ENCODE results near the gene IL25. TPM values are rescaled to one million over a fixed set of nuclear protein-coding genes. Genes with fewer than 3 reads are reported as not detected.
"Not testable (repeated sequence)": the region's sequence is repeated elsewhere in the genome, so short reads cannot be mapped to it uniquely, and the experiment has no call there.

Gene IL25
- not detected for total RNA-seq
- polyA plus RNA-seq, result not detected

DNA sequence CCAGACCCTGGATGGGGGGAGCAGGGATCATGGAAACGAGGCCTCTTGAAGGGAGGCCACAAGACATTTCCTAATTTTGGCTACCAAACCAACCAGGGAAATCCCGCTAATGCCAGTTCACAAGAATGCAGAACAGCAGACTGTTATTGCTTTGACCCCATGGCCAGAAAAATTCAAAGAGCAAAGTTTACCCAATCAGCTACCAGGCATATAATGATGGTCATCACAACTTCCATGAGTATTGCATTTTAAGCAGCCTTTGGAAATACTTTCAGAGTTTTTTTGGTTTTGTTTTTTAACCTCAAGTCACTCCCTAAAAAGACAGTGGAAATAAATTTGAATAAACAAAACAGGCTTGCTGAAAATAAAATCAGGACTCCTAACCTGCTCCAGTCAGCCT, at the start of gene IL25:
IL25 (plus strand) TSS at position 301 of the 400 bp plus-strand sequence.
- Histone ChIP-seq H3K4me3 (no peak within 1 kb of the TSS), H3K27ac (no peak within 1 kb of the TSS), H3K36me3 (no peaks in the 10 kb centered on the region), H3K27me3 (no peaks in the 10 kb centered on the region), H3K4me1 (no peaks in the 10 kb centered on the region), H3K9me3 (no peaks in the 10 kb centered on the region)
- ATAC-seq (no peak), FAIRE-seq (no peak), DNase-seq (no peak)
- 63 to 70% methylated on average over 2 of the region's 2 CpGs for WGBS, 2 donors
- intact Hi-C loops (cut with DNase I), result loop anchor here in 1 of 3 donors (5.0 kb wide), 1 partner anchor 35 kb away; no protein-coding TSS in a partner anchor
- TF ChIP-seq, protein P1, sequence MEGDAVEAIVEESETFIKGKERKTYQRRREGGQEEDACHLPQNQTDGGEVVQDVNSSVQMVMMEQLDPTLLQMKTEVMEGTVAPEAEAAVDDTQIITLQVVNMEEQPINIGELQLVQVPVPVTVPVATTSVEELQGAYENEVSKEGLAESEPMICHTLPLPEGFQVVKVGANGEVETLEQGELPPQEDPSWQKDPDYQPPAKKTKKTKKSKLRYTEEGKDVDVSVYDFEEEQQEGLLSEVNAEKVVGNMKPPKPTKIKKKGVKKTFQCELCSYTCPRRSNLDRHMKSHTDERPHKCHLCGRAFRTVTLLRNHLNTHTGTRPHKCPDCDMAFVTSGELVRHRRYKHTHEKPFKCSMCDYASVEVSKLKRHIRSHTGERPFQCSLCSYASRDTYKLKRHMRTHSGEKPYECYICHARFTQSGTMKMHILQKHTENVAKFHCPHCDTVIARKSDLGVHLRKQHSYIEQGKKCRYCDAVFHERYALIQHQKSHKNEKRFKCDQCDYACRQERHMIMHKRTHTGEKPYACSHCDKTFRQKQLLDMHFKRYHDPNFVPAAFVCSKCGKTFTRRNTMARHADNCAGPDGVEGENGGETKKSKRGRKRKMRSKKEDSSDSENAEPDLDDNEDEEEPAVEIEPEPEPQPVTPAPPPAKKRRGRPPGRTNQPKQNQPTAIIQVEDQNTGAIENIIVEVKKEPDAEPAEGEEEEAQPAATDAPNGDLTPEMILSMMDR (IDR thresholded peaks at IDR 0.05), result no peak

DNA sequence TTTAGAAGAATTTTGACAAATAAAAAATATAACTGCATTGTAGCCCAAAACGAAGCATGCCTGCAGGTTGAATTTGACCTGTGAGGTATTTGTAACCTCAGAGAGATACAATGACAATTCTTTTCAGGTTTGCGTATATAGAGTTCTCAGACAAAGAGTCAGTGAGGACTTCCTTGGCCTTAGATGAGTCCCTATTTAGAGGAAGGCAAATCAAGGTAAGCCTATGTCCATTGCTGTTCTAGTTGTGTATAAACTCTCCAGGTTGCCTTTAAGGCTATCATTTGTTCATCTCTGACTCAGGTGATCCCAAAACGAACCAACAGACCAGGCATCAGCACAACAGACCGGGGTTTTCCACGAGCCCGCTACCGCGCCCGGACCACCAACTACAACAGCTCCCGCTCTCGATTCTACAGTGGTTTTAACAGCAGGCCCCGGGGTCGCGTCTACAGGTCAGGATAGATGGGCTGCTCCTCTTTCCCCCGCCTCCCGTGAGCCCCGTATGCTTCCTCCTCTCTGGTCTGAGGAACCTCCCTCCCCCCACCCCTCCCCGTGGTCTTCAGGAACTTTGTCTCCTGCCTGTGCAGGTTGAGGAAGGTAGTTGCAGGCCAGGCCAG, 48.7 kb upstream of the IL25 start:
- Histone ChIP-seq H3K9me3 (no peaks in the 10 kb centered on the region), H3K4me1 (peaks cover 4 to 20% (median 9%) of the 10 kb centered on the region in 3 donors), H3K27me3 (no peaks in the 10 kb centered on the region), H3K27ac (no peak overlapping the region), H3K36me3 (peaks cover 0 to 26% (median 13%) of the 10 kb centered on the region in 3 donors), H3K4me3 (no peak overlapping the region)
- DNase-seq, result peak in 1 of 6 donors; percentile 30
- TF ChIP-seq, protein P1 (IDR thresholded peaks at IDR 0.05), result no peak
- ATAC-seq, result no peak
- FAIRE-seq, result no peak
- intact Hi-C loops (cut with DNase I), result no loop called here
- 82 to 85% methylated on average over 18 of the region's 18 CpGs for WGBS, 2 donors

DNA sequence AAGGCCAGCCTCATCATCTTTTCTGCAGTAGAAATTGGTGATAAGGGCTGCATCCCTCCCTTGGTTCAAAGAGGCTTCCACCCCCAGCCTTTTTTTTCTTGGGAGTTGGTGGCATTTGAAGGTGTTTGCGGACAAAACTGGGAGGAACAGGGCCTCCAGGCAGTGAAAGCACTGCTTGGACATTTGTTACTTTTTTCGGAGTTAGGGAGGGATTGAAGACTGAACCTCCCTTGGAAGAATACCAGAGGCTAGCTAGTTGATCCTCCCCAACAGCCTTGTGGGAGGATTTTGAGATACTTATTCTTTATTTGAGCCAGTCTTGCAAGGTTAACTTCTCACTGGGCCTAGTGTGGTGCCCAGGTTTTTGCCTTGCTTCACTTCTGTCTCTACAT, 48.2 kb upstream of the IL25 start:
- H3K36me3 ChIP-seq, result peaks cover 0 to 26% (median 13%) of the 10 kb centered on the region in 3 donors
- intact Hi-C loops (cut with DNase I), result no loop called here
- H3K4me1 ChIP-seq, result peaks cover 4 to 20% (median 9%) of the 10 kb centered on the region in 3 donors
- FAIRE-seq (no peak), DNase-seq (no peak), ATAC-seq (no peak)
- H3K4me3 ChIP-seq, result no peak overlapping the region
- 88 to 91% methylated on average over 2 of the region's 2 CpGs for WGBS, 2 donors
- no peaks in the 10 kb centered on the region for H3K27me3 ChIP-seq
- TF ChIP-seq, protein P1 (IDR thresholded peaks at IDR 0.05), result no peak
- H3K27ac ChIP-seq, result no peak overlapping the region
- H3K9me3 ChIP-seq, result no peaks in the 10 kb centered on the region

DNA sequence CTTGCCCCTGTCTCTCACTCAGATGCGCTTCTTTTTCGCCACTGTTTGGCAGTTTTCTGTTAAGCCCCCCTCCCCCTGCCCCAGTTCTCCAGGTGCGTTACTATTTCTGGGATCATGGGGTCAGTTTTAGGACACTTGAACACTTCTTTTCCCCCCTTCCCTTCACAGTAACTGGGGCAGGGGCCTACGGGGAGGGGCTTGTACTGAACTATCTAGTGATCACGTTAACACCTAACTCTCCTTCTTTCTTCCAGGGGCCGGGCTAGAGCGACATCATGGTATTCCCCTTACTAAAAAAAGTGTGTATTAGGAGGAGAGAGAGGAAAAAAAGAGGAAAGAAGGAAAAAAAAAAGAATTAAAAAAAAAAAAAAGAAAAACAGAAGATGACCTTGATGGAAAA, 47.6 kb upstream of the IL25 start:
- 83 to 86% methylated on average over 7 of the region's 7 CpGs for WGBS, 2 donors
- no peaks in the 10 kb centered on the region for H3K9me3 ChIP-seq
- H3K27ac ChIP-seq, result no peak overlapping the region
- TF ChIP-seq, protein P1 (IDR thresholded peaks at IDR 0.05), result no peak
- H3K4me3 ChIP-seq, result no peak overlapping the region
- ATAC-seq (no peak), DNase-seq (no peak), FAIRE-seq (no peak)
- H3K27me3 ChIP-seq, result no peaks in the 10 kb centered on the region
- intact Hi-C loops (cut with DNase I), result loop anchor here in 1 of 3 donors (5.0 kb wide), 2 partner anchors 52 to 142 kb away; partner anchors contain the start of genes CMTM5 and NGDN
- peaks cover 0 to 26% (median 13%) of the 10 kb centered on the region in 3 donors for H3K36me3 ChIP-seq
- peaks cover 4 to 20% (median 9%) of the 10 kb centered on the region in 3 donors for H3K4me1 ChIP-seq

DNA sequence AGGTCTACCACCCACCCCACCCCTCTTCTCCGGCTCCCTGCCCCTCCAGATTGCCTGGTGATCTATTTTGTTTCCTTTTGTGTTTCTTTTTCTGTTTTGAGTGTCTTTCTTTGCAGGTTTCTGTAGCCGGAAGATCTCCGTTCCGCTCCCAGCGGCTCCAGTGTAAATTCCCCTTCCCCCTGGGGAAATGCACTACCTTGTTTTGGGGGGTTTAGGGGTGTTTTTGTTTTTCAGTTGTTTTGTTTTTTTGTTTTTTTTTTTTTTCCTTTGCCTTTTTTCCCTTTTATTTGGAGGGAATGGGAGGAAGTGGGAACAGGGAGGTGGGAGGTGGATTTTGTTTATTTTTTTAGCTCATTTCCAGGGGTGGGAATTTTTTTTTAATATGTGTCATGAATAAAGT, 46.9 kb upstream of the IL25 start:
- H3K4me3 ChIP-seq, DNase-seq, H3K9me3 ChIP-seq, ATAC-seq, H3K27ac ChIP-seq, FAIRE-seq, H3K27me3 ChIP-seq: not testable (repeated sequence)
- H3K36me3 ChIP-seq, result peaks cover 0 to 26% (median 13%) of the 10 kb centered on the region in 3 donors
- WGBS, 2 donors, result 96 to 100% methylated on average over 5 of the region's 5 CpGs
- H3K4me1 ChIP-seq, result peaks cover 0 to 16% (median 9%) of the 10 kb centered on the region in 3 donors
- intact Hi-C loops (cut with DNase I), result loop anchor here in 1 of 3 donors (5.0 kb wide), 2 partner anchors 52 to 142 kb away; partner anchors contain the start of genes CMTM5 and NGDN
